HG02943 (cell line): ENCODE data around the gene KDM6A.
"Not testable (repeated sequence)": the region's sequence is repeated elsewhere in the genome, so short reads cannot be mapped to it uniquely, and the experiment has no call there.

Experiments used
- ATAC-seq: cut with Tn5 transposase; IDR thresholded peaks from one replicate; pipeline ENCODE4 v1.9.1; 2021; ENCODE audit warnings: mild to moderate bottlenecking, low read depth, moderate library complexity; ENCODE audit not compliant: unreplicated experiment

The KDM6A gene

GRCh38 chrX:44884944-44885343 lies 12.0 kb downstream of the KDM6A start:
- no peak for ATAC-seq

DNA sequence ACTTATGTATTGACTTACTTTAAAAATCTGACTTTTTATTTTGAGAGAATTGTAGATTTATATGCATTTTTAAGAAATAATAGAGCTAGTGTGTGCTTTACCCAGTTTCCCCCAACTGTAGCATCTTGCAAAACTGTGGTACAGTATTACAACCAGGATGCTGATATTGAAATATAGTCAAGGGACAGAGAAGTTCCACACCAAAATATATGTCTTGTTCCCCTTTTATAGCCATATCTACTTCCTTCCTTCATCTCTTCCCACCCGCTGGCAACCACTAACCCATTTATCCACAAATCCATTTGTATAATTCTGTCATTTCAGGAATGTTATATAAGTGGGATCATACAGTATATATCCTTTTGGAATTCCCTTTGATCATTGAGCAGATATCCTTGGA lies 16.8 kb downstream of the KDM6A start:
- no peak for ATAC-seq

DNA sequence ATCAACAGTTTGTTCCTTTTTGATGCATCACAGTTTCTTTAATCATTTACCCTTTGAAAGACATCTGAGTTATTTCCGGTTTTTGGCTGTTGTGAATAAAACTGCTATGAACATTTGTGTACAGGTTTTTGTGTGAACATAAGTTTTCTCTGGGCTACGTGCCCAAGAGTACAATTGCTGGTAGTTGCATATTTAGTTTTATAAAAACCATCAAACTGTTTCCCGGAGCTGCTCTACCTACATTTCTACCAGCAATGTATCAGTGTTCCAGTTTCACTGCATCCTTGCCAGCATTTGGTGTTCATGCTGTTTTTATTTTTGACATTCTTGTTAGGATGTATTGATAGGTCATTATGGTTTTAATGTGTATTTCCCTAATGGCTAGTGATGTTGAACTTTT lies 17.3 kb downstream of the KDM6A start:
- ATAC-seq: no peak

DNA sequence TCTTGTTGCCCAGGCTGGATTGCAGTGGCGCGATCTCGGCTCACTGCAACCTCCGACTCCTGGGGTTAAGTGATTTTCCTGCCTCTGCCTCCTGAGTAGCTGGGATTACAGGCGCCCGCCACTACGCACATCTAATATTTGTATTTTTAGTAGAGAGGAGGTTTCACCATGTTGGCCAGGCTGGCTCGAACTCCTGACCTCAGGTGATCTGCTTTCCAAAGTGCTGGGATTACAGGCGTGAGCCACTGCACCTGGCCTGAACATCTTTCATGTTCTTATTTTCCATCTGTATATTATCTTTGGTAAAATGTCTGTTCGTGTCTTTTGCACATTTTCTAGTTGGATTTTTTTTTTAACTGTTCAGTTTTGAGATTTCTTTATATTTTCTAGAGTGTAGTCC lies 17.7 kb downstream of the KDM6A start:
- ATAC-seq: not testable (repeated sequence)

GRCh38 chrX:44891642-44892041 lies 18.7 kb downstream of the KDM6A start:
- ATAC-seq: no peak

DNA sequence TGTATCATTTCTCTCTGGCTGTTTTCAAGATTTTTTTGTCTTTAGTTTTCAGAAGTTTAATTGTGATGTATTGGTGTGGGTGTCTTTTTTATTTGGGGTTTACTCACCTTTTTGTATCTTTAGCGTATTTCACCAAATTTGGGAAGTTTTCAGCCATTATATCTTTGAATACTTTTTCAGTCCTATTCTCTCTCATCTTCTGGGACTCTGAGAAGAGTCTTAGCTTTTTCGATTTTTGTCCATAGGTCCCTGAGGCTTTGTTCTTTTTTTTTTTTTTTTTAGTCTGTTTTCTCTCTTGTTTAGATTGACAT lies 23.8 kb downstream of the KDM6A start:
- ATAC-seq: no peak

DNA sequence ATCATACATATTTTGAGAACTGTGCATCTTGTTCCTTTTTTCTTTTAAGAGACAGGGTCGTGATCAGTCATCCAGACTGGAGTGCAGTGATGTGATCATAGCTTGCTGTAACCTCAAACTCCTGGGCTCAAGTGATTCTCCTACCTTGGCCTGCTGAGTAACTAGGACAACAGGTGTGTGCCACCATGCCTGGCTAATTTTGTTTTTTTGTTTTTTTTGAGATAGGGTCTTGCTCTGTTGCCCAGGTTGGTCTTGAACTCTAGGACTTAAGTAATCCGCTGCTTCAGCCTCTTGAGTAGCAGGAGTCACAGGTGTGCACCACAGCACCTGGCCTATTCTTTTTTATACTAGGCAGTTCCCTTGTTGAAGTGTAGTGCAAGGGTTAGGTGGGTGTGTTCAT lies 24.6 kb downstream of the KDM6A start:
- ATAC-seq: no peak

GRCh38 chrX:44898411-44899221 lies 25.6 kb downstream of the KDM6A start:
- no peak for ATAC-seq

DNA sequence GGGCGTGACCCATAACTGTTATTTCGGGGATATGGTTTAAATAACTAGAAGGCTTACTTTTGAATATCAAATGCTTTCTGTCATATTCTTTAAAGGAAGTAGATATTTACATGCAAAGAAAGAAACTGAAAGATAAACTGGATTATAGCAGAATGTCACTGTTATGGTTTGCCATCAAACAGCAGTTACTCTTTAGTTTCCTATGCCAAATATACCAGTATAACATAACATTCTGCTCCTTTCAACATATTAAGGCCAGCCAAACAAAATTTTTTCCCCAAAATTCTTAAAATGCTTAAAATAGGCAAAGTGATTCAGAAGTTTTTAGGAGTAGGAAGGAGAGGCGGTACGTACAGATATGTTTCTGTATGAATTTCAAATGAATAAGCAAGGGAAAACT lies 27.0 kb downstream of the KDM6A start:
- no peak for ATAC-seq

- no peak for ATAC-seq
These were observed 30.1 kb downstream of the KDM6A start for GRCh38 chrX:44903107-44903506.

DNA sequence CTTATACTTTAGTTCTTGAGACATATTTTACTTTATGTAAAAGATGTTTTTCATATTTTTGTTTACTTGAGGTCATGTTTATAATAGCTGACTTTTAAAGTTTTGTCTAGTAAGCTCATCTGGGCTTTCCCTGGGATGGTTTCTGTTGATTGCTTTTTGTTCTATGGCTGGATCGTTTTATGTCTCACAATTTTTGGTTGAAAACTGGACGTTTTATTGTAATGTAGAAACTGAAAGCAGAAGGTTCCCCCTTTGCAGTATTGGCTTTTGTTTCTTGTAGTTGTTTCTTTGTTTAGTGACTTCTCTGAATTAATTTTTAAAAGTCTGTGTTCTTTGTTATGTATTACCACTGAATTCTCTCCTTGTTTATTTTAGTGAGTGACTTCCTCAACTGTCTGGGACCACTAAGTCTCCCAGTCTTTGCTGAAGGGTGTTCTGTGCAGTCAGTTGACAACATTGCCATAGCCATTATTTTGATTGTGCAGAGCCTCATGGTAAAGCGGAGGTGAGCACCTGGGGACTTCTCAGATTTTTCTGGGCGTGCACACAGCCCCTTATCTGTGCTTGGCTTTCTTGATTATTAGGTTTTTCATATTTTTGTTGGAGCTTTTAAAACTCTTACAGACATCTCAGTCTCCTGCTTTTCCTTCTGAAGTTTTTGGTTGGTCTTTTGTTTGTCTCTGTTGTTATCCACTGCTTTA lies 31.0 kb downstream of the KDM6A start:
- peak; percentile 45 for ATAC-seq

GRCh38 chrX:44904542-44905115 lies 31.6 kb downstream of the KDM6A start:
- ATAC-seq: no peak

DNA sequence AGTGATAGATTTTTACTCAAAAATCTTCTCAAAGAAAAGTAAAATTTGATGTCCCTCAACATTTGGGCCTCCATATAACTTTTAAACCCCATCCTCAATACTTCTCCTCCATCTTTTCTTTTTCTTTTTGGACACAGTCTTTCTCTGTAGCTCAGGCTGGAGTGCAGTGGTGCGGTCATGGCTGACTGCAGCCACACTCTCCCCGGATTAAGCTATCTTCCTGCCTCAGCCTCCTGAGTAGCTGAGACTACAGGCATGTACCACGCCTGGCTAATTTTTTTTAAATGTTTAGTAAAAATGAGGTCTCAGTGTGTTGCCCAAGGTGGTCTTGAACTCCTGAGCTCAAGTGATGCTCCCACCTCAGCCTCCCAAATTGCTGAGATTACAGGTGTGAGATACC lies 33.1 kb downstream of the KDM6A start:
- peak; percentile 54 for ATAC-seq

GRCh38 chrX:44906542-44906941 lies 33.6 kb downstream of the KDM6A start:
- ATAC-seq: no peak

DNA sequence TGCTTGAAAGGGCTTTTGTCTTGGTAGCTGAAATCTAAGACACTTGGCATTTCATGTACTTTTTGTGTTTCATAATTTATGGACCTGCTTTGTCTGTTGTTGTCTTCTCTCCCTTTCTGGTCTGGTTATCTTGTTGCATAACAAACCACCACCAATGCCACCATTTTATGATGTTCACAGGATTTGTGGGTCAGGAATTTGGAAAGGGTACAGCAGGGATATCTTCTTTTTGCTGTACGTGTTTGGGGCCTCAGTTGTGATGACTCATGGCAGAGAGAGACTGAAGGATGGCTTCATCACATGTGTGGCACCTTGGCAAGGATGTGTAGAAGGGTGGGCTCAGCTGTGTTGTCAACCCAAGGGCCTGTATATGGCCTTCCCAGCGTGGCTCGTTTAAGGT lies 35.2 kb downstream of the KDM6A start:
- ATAC-seq: no peak

DNA sequence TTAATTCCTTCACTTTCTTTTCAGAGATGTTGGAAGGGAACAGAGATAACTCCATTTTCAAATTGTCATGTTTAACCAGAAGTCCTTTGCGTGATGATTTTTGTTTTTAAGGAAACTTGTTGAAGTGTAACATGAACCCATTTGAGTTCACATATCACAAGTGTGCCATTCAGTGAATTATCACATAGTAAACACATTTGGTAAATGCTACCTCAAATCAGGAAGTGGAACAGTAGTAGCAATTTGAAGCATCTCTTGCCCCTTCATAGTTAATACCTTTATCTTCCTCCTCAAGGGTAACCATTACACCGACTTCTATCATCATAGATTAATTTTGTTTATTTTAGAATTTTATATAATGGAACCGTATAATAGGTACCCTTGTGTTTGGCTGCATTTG lies 35.8 kb downstream of the KDM6A start:
- no peak for ATAC-seq

DNA sequence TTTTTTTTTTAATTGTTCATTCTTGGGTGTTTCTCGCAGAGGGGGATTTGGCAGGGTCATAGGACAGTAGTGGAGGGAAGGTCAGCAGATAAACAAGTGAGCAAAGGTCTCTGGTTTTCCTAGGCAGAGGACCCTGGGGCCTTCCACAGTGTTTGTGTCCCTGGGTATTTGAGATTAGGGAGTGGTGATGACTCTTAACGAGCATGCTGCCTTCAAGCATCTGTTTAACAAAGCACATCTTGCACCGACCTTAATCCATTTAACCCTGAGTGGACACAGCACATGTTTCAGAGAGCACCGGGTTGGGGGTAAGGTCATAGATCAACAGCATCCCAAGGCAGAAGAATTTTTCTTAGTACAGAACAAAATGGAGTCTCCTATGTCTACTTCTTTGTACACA lies 37.5 kb downstream of the KDM6A start:
- not testable (repeated sequence) for ATAC-seq

DNA sequence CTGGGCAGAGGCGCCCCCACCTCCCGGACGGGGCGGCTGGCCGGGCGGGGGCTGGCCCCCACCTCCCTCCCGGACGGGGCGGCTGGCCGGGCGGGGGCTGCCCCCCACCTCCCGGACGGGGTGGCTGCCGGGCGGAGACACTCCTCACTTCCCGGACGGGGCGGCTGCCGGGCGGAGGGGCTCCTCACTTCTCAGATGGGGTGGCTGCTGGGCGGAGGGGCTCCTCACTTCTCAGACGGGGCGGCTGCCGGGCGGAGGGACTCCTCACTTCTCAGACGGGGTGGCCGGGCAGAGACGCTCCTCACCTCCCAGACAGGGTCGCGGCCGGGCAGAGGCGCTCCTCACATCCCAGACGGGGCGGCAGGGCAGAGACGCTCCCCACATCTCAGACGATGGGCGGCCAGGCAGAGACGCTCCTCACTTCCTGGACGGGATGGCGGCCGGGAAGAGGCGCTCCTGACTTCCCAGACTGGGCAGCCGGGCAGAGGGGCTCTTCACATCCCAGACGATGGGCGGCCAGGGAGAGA lies 38.1 kb downstream of the KDM6A start:
- ATAC-seq: not testable (repeated sequence)

DNA sequence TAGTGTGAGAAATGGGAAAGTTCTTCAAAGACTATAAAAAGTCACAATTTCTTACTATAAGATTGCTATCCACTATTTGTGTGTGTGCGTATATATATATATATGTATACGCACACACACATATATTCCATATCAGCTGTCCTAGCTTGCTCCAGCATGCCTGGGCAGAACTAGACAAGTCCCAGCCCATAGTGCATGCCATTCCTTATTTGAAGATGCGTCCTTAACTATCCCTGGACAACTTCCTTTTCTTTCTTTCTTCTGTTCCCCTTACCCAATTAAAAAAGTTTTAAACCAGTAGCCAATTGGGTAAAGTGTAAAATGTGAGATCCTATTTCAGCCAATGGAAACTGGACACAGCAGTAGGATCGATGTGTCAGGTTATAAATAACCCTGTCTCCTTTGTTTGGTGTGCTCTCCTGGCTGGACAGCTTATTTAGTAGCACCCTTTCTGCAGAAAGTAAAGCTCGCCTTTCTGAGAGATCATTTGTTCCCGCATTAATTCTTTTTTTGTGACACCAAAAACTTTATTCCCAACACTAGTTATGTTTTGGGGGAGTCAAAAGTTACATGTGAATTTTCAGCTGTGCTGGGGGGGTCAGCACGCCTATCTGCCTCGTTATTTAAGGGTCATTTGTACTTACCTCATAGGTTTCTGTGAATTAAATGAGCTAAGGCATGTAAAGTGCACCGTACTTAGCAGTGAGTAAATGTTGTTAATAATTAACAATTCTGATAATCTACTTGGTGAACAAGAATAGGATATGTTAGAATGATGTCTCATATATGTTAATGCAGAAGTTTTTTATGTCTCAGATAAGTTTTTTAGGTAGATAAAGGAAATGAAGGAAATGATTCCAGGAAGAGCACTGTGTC lies 40.9 kb downstream of the KDM6A start:
- peak; percentile 64 for ATAC-seq

DNA sequence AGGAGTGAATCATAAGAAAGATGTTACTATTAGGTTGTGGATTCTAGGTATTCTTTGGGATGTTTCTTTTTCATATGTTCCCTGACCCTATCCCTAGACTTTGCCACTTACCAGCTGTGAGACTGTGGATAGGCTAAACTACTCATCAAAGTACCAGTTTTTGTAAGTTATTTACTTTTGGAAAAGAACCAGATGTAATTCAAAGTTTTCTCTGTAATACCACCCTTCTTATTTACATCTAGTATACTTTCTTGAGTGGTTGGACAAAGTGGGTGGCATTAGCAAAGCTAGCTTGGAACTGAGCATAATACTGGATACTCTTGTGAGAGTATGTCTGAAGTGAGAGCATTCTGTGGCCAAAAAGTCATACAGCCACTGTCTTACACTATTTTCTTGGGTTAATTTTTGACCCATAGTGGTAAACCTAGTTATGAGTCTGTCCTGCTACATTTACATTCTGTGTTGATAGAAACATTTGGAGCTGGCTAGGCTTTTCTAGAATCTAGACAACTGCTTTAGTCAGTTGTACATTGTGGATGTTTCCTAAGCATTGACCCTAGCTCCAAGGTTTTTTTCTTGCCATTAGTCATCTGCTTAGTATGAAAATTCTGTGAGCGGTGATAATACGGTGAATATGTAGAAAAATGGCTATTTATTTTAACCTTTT lies 41.7 kb downstream of the KDM6A start:
- ATAC-seq: peak; percentile 91
